ENCODE measurements around the gene SHKBP1. TPM values are rescaled to one million over a fixed set of nuclear protein-coding genes. Genes with fewer than 3 reads are reported as not detected.
"Not testable (repeated sequence)": the region's sequence is repeated elsewhere in the genome, so short reads cannot be mapped to it uniquely, and the experiment has no call there.

The SHKBP1 gene
- polyA plus RNA-seq, 5 donors, result 34.3 to 55.7 (median 38.9) TPM

DNA sequence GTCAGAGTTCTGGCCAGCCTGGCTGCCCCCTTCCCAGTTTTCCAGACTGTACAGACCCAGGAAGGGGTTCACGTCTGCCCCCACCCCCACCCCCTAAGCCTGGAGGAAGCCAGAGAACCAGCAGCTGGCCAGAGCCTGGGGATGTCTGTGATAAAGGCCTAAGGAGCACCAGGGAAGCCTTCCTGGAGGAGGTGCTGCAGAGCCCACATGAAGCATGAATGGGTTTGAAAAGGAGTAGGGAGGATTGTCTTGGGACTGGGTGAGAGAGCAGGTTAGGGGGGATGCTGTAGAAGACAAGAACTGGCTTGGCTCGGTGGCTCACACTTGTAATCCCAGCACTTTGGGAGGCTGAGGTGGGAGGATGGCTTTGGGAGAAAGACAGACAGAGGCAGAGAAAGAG lies 5.8 kb downstream of the SHKBP1 start:
- DNase-seq, result no peak

GRCh38 chr19:40583283-40583682 lies 6.6 kb downstream of the SHKBP1 start:
- DNase-seq, result no peak

DNA sequence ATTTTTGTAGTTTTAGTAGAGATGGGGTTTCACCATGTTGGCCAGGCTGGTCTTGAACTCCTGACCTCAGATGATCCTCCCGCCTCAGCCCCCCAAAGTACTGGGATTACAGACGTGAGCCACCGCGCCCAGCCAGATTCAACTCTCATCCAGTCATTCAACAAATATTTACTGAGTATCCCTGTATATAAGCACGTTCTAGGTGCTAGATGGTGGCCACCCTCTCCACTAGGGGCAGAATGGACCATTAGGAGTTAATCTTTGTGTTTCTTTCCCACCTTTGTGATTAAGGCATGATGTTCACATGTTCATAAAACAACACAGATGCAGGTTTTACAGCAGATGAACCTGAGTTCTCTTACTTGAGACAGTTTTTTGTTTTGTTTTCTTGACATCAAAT lies 7.3 kb downstream of the SHKBP1 start:
- no peak for DNase-seq

- no peak for DNase-seq
Measured at GRCh38 chr19:40585241-40585981, 8.7 kb downstream of the SHKBP1 start.

GRCh38 chr19:40585982-40586422 lies 9.3 kb downstream of the SHKBP1 start:
- no peak for DNase-seq

GRCh38 chr19:40586611-40587010 lies 9.9 kb downstream of the SHKBP1 start:
- DNase-seq, result no peak

GRCh38 chr19:40588110-40588854 lies 11.6 kb downstream of the SHKBP1 start:
- no peak for DNase-seq

DNA sequence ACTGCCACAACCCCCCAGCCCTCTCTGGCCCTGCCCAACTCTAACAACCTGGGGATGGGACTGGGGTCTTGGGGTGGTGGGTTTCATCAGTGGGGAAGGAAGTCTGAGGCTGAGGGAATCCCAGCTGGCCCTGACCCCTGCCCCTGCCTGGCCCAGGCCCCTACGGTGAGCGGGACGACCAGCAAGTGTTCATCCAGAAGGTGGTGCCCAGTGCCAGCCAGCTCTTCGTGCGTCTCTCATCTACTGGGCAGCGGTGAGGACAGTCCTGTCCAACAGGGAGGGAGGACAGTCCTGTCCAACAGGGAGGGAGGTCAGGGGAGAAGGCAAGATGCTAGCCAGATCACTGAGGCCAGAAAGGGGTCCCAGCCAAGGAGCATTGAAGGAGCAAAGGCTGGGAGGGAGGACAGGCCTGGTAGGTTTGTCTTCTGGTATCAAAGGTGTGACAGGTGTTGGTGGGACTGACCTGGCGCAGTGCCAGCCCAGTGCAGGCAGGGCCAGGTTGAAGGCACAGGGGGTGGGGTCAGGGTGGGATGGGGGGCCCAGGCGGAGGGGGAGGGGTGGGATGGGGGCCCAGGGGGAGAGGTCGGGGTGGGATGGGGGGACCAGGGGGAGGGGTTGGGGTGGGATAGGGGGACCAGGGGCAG lies 12.4 kb downstream of the SHKBP1 start:
- DNase-seq, result no peak

GRCh38 chr19:40589591-40590429 lies 13.1 kb downstream of the SHKBP1 start:
- no peak for DNase-seq

GRCh38 chr19:40590464-40591265 lies 14.0 kb downstream of the SHKBP1 start:
- DNase-seq, result no peak

DNA sequence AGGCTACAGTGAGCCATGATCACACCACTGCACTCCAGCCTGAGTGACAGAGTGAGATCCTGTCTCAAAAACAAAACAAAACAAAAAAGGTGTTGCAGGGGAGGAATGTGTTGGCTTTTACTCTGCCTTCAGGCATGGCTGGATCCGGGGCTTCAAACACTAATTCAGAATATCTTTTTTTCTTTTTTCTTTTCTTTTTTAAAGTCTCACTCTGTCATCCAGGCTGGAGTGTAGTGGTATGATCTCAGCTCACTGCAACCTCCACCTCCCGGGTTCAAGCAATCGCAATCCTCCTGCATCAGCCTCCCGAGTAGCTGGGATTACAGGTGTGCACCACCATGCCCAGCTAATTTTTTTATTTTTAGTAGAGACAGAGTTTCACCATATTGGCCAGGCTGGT lies 15.1 kb downstream of the SHKBP1 start:
- not testable (repeated sequence) for DNase-seq

GRCh38 chr19:40592170-40592569 lies 15.5 kb downstream of the SHKBP1 start:
- DNase-seq, result no peak

DNA sequence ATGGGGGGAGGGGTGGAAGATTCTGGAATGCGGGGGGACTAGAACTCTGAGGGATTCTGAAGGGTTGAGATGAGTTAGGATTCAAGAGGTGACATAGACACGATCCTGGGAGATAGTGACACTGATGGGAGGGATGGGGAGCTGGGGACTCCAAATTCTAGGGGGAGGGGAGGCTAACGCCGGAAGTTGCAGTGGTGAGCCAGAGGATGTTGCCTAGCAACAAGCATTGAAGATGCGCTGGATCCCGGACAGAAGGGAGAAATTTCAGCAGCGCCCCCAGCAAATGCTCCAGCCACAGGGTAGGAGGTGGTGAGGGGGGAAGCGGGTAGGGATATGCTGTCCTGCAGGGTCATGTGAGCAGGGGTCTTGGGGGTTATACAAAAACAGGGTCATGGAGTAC lies 17.6 kb downstream of the SHKBP1 start:
- no peak for DNase-seq

DNA sequence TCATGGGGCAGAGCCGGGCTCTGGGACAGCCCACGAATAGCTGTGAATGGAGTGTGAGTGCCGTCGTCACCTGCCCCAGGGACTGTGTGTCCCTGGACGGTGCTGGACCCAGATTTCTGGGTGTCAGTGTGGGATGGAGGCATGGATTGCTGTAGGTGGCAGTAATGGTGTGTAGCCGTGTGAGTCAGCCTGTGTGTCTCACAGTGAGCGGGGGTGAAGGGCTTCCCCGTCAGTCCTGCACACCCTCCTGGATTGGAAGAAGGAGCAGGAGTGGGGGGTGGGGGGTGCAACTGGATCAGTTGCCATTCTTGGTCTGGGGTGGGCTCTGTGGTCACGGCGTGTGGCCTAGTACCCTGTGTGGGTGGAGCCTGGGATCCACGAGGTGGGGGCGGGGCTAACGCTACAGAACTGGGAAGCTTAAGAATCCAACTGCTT lies 18.0 kb downstream of the SHKBP1 start:
- DNase-seq, result no peak

GRCh38 chr19:40596608-40597328 lies 20.1 kb downstream of the SHKBP1 start:
- no peak for DNase-seq

DNA sequence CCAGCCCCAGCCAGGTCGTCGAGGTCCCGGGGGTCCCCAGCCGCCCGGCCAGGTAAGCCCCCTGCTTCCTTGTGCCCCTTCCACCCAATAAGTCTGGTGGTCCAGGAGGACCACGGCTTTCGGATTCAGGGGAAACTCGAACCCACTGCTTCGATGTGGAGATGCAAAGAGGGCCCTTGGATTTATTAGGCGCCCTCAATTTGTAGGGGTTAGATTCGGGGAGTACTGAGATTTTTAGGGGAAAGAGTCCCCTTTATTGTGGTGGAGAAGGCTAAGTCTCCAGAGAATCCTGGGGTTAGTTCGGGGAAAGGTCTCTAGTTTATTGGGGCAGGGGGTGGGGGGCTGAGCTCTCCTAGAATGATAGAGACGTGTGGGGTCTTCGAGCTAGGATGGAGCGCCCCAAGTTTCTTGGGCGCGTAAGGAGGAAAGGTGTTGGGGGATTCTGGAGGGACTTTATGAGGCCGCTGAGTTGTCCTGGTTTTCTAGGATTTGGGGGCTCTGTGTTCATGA lies 20.7 kb downstream of the SHKBP1 start:
- no peak for DNase-seq

- DNase-seq, result peak; percentile 87 to 92
Measured at GRCh38 chr19:40598121-40598917, 21.6 kb downstream of the SHKBP1 start.

DNA sequence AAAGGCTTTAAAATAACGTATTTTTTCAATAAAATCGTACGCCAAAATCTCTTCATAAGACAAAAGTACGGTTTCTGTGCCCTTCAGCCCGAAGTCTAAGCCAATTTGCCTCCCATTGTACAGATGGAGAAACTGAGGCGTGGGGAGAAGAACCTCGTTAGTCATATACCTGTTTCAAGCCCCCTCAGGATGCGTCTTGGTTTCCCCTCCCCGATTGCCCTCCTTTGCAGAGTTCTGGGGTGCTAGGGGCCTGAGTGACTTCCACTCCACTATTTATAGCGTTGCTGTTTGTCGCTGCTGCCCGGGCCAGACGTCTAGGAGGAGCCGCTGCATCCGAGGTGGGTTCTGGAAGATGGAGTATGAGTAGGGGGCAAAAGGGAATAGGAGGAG lies 22.2 kb downstream of the SHKBP1 start:
- DNase-seq, result no peak

DNA sequence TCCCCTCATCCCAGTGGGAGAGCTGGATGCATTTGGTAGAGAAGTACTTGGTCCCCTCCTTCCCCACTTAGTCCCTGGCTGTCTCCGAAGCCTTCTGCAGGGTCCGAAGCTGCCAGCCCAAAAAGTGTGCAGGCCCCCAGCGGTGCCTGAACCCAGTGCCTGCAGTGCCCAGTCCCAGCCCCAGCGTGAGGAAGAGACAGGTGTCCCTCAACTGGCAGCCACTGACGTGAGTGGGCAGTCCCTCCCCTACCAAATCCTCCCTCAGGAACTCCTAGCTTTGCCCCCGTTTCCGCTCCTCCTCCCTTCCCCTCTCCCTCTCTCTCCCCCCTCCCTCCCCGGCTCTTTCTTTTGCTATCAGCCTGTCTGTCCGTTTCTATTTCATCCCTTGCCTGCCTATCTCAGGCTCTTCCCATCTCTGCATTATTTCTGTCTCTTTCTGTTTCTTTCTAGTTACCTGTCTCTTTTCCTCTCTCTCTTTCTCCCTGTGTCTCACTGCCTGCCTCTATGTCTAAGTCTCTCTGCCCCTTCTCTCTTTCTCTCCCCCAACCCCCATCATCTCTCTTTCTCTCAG lies 22.7 kb downstream of the SHKBP1 start:
- DNase-seq, result no peak
